Right ventricle myocardium superior (tissue), 1 donor: ENCODE measurements around the gene LDLR. TPM values are rescaled to one million over a fixed set of nuclear protein-coding genes. Genes with fewer than 3 reads are reported as not detected.
"Not testable (repeated sequence)": the region's sequence is repeated elsewhere in the genome, so short reads cannot be mapped to it uniquely, and the experiment has no call there.

Source experiments
- ATAC-seq: fragments of 200-7000 bp; cut with Tn5 transposase; one replicate; pipeline ENCODE4 v1.9.1; 2020; ENCODE audit warnings: mild to moderate bottlenecking; ENCODE audit not compliant: poor library complexity
- DNase-seq: peaks from one replicate; pipeline ENCODE4 v3.0.0-alpha.2; 2020
- intact Hi-C: fragments of 100-400 bp; cut with DNase I; formaldehyde crosslinking; loops from one replicate; pipeline ENCODE4 v1.11.2; 2022
- total RNA-seq: library from RNA; stranded (reverse); fragmentation: NEBNext Ultra II Directional; extraction: Animal tissue kit (Norgen Biotek cat#: 25700); gene quantifications from one replicate; pipeline ENCODE4 v1.2.1, GENCODE V29; 2021
- donor health status: DM: no; HTN: yes; CAD: no; lungs with severe emphysema.

The LDLR gene
- total RNA-seq, 1 donor from 2014 or later = 9.8 TPM

DNA sequence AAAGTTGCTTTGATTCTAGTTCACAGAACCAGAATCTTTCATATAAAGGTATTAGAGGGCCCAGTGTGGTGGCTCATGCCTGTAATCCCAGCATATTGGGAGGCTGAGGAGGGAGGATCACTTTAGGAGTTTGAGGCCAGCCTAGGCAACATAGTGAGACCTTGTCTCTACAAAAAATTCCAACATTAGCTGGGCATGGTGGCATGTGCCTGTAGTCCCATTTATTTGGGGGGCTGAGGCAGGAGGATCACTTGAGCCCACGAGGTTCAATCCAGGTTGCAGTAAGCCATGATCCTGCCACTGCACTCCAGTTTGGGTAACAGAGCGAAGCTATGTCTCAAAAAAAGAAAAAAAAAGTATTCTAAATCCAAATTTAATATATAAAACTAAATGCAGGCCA, 9.1 kb downstream of the LDLR start:
- intact Hi-C loops = no loop called here
- DNase-seq (no peak), ATAC-seq (no peak)

DNA sequence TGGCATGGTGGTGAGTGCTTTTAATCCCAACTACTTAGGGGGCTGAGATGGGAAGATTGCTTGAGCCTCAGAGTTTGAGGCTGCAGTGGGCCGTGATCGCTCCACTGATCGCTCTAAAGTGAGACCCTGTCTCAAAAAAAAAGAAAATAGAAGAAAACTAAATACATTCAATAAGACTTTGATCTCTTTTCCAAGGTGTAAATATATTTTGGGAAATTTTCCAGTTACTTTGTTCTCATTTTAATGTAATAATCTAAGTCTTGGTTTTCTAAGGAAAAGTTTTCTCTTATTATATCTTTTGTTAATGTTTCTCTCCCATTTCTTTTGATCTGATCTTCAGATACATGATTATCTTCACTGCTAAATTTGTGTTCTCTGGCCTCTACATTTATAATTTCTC, 9.6 kb downstream of the LDLR start:
- ATAC-seq (no peak), DNase-seq (no peak)
- intact Hi-C loops = no loop called here

DNA sequence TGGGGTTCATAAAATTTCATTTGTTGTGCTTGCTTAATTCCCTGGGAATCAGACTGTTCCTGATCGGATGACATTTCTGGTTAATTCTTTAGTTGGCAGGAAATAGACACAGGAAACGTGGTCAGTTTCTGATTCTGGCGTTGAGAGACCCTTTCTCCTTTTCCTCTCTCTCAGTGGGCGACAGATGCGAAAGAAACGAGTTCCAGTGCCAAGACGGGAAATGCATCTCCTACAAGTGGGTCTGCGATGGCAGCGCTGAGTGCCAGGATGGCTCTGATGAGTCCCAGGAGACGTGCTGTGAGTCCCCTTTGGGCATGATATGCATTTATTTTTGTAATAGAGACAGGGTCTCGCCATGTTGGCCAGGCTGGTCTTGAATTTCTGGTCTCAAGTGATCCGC, 10.8 kb downstream of the LDLR start:
- DNase-seq = no peak
- intact Hi-C loops = no loop called here
- ATAC-seq = no peak

DNA sequence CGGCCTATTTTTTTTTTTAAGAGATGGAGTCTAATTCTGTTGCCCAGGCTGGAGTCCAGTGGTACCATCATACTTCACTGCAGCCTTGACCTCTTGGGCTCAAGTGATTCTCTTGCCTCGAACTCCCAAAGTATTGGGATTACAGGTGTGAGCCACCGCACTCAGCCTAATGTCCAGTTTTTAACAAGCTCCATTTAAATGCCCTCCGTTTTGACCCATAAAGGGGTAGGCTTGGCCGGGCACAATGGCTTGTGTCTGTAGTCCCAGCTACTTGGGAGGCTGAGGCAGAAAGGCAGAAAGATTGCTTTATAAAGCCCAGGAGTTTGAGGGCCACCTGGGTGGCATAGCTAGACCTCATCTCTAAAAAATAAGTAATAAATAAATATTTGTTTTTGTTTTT, 11.8 kb downstream of the LDLR start:
- intact Hi-C loops = no loop called here
- ATAC-seq (no peak), DNase-seq (no peak)

DNA sequence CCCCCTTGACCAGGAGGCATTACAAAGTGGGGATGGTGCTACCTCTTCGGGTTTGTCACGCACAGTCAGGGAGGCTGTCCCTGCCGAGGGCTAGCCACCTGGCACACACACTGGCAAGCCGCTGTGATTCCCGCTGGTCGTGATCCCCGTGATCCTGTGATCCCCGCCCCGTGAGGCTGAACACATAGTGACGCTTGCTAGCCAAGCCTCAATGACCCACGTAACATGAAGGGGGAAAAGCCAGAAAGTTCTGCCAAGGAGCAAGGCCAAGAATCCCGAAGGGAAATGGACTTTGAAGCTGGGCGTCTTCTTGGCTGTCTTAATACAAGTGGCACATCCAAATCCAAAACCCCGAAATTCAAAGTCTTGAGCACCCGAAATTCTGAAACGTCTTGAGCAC, 13.7 kb downstream of the LDLR start:
- ATAC-seq = no peak
- DNase-seq = no peak
- intact Hi-C loops = no loop called here

DNA sequence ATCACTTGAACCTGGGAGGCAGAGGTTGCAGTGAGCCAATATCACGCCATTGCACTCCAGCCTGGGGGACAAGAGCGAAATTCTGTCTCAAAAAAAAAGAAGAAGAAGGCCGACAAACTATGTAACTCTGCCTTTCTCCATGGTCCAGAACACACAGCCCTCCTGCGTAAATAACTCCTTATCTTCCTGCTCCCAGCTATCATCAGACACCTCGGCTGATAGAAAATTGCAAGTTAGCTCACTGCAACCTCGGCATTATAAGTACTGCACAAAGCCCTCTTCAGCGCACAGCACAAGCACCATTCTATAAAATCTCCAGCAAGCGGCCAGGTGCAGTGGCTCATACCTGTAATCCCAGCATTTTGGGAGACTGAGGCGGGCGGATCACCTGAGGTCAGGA, 14.4 kb downstream of the LDLR start:
- DNase-seq, intact Hi-C loops, ATAC-seq: not testable (repeated sequence)

DNA sequence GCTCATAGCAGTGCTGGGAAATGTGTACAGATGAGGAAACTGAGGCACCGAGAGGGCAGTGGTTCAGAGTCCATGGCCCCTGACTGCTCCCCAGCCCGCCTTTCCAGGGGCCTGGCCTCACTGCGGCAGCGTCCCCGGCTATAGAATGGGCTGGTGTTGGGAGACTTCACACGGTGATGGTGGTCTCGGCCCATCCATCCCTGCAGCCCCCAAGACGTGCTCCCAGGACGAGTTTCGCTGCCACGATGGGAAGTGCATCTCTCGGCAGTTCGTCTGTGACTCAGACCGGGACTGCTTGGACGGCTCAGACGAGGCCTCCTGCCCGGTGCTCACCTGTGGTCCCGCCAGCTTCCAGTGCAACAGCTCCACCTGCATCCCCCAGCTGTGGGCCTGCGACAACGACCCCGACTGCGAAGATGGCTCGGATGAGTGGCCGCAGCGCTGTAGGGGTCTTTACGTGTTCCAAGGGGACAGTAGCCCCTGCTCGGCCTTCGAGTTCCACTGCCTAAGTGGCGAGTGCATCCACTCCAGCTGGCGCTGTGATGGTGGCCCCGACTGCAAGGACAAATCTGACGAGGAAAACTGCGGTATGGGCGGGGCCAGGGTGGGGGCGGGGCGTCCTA, 15.9 kb downstream of the LDLR start:
- ATAC-seq = no peak
- intact Hi-C loops = no loop called here

DNA sequence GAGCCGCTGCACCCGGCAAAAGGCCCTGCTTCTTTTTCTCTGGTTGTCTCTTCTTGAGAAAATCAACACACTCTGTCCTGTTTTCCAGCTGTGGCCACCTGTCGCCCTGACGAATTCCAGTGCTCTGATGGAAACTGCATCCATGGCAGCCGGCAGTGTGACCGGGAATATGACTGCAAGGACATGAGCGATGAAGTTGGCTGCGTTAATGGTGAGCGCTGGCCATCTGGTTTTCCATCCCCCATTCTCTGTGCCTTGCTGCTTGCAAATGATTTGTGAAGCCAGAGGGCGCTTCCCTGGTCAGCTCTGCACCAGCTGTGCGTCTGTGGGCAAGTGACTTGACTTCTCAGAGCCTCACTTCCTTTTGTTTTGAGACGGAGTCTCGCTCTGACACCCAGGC, 17.2 kb downstream of the LDLR start:
- intact Hi-C loops = no loop called here
- ATAC-seq (peak; percentile 62), DNase-seq (peak; percentile 64)

More for the DNA sequence above, 15.9 kb downstream of the LDLR start:
- DNase-seq = no peak

DNA sequence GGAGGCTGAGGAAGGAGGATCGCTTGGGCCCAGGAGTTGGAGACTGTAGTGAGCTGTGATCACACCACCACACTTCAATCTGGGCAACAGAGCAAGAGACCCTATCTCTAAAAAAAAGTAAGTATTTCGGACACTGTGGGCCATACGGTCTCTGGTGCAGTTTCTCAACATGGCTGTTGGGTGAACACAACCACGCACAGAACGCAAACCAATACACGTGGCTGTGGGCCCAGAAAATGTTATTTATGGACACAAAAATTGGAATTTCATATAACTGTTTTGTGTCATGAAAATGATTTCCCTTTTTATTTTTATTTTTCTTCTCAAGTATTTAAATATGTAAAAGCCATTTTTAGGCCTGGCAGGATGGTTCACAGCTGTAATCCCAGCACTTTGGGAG, 19.5 kb downstream of the LDLR start:
- no peak for ATAC-seq
- intact Hi-C loops = no loop called here

DNA sequence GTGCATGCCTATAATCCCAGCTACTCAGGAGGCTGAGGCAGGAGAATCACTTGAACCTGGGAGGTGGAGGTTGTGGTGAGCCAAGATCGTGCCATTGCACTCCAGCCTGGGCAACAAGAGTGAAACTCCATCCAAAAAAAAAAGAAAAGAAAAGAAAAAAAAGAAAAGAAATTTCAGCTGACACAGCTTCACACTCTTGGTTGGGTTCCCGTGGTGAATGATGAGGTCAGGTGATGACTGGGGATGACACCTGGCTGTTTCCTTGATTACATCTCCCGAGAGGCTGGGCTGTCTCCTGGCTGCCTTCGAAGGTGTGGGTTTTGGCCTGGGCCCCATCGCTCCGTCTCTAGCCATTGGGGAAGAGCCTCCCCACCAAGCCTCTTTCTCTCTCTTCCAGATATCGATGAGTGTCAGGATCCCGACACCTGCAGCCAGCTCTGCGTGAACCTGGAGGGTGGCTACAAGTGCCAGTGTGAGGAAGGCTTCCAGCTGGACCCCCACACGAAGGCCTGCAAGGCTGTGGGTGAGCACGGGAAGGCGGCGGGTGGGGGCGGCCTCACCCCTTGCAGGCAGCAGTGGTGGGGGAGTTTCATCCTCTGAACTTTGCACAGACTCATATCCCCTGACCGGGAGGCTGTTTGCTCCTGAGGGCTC, 22.0 kb downstream of the LDLR start:
- ATAC-seq (no peak), DNase-seq (no peak)
- intact Hi-C loops = no loop called here

More for the DNA sequence above, 19.5 kb downstream of the LDLR start:
- no peak for DNase-seq

DNA sequence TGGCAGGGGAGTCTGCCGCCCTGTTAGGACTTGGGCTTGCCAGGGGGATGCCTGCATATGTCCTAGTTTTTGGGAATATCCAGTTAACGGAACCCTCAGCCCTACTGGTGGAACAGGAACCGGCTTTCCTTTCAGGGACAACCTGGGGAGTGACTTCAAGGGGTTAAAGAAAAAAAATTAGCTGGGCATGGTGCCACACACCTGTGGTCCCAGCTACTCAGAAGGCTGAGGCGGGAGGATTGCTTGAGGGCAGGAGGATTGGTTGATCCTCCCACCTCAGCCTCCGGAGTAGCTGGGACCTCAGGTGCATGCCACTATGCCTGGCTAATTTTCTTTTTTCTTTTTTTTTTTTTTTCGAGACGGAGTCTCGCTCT, 22.5 kb downstream of the LDLR start:
- ATAC-seq (no peak), DNase-seq (no peak)
- intact Hi-C loops = no loop called here

DNA sequence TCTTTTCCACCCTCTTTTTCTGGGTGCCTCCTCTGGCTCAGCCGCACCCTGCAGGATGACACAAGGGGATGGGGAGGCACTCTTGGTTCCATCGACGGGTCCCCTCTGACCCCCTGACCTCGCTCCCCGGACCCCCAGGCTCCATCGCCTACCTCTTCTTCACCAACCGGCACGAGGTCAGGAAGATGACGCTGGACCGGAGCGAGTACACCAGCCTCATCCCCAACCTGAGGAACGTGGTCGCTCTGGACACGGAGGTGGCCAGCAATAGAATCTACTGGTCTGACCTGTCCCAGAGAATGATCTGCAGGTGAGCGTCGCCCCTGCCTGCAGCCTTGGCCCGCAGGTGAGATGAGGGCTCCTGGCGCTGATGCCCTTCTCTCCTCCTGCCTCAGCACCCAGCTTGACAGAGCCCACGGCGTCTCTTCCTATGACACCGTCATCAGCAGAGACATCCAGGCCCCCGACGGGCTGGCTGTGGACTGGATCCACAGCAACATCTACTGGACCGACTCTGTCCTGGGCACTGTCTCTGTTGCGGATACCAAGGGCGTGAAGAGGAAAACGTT, 24.0 kb downstream of the LDLR start:
- intact Hi-C loops = no loop called here
- DNase-seq = no peak
- ATAC-seq = no peak

DNA sequence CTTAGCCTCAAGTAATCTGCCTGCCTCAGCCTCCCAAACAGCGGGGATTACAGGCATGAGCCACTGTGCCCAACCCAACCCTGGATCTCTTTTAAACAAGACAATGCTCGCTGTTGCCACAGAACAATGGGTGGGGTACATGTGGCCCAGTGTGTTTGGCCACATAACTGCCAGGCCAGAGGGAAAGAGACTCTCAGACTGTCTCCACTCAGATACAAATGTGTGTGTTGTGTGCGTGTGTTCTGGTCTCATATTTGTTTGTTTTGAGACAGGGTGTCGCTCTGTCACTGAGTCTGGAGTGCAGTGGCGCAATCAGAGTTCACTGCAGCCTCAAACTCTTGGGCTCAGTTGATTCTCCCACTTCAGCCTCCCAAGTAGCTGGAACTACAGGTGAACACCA, 25.8 kb downstream of the LDLR start:
- DNase-seq = no peak
- no peak for ATAC-seq
- intact Hi-C loops = no loop called here

DNA sequence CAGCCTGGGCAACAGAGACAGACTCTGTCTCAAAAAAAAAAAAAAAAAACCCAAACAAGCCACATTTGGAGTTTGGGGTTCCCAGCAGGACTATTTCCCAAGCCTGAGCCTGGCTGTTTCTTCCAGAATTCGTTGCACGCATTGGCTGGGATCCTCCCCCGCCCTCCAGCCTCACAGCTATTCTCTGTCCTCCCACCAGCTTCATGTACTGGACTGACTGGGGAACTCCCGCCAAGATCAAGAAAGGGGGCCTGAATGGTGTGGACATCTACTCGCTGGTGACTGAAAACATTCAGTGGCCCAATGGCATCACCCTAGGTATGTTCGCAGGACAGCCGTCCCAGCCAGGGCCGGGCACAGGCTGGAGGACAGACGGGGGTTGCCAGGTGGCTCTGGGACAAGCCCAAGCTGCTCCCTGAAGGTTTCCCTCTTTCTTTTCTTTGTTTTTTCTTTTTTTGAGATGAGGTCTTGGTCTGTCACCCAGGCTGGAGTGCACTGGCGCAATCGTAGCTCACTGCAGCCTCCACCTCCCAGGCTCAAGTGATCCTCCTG, 26.7 kb downstream of the LDLR start:
- DNase-seq (no peak), ATAC-seq (no peak)
- intact Hi-C loops = no loop called here

DNA sequence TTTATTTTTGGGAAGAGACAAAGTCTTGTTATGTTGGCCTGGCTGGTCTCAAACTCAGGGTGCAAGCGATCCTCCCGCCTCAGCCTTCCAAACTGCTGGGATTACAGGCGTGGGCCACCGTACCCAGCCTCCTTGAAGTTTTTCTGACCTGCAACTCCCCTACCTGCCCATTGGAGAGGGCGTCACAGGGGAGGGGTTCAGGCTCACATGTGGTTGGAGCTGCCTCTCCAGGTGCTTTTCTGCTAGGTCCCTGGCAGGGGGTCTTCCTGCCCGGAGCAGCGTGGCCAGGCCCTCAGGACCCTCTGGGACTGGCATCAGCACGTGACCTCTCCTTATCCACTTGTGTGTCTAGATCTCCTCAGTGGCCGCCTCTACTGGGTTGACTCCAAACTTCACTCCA, 27.2 kb downstream of the LDLR start:
- ATAC-seq = no peak
- DNase-seq = no peak
- intact Hi-C loops = no loop called here

DNA sequence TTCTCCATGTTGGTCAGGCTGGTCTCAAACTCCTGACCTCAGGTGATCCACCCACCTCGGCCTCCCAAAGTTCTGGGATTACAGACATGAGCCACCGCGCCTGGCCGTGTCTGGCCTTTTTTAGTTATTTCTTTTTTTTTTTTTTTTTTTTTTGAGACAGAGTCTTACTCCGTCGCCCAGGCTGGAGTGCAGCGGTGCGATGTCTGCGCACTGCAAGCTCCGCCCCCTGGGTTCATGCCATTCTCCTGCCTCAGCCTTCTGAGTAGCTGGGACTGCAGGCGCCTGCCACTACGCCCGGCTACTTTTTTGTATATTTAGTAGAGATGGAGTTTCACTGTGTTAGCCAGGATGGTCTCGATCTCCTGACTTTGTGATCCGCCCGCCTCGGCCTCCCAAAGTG, 32.7 kb downstream of the LDLR start:
- DNase-seq, intact Hi-C loops, ATAC-seq: not testable (repeated sequence)

DNA sequence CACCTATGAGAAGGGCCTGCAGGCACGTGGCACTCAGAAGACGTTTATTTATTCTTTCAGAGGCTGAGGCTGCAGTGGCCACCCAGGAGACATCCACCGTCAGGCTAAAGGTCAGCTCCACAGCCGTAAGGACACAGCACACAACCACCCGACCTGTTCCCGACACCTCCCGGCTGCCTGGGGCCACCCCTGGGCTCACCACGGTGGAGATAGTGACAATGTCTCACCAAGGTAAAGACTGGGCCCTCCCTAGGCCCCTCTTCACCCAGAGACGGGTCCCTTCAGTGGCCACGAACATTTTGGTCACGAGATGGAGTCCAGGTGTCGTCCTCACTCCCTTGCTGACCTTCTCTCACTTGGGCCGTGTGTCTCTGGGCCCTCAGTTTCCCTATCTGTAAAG, 33.9 kb downstream of the LDLR start:
- intact Hi-C loops = no loop called here
- ATAC-seq = no peak
- DNase-seq = no peak

DNA sequence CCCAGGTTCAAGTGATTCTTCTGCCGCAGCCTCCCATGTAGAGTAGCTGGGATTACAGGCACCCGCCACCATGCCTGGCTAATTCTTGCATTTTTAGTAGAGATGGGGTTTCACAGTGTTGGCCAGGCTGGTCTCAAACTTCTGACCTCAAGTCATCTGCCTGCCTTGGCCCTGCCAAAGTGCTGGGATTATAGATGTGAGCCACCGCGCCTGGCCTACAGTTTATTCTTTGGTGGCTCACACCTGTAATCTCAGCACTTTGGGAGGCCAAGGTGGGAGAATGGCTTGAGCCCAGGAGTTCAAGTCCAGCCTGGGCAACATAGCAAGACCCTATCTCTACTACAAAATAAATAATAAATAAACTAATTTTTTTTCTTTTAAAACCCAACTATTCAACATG, 34.9 kb downstream of the LDLR start:
- intact Hi-C loops, ATAC-seq, DNase-seq: not testable (repeated sequence)

DNA sequence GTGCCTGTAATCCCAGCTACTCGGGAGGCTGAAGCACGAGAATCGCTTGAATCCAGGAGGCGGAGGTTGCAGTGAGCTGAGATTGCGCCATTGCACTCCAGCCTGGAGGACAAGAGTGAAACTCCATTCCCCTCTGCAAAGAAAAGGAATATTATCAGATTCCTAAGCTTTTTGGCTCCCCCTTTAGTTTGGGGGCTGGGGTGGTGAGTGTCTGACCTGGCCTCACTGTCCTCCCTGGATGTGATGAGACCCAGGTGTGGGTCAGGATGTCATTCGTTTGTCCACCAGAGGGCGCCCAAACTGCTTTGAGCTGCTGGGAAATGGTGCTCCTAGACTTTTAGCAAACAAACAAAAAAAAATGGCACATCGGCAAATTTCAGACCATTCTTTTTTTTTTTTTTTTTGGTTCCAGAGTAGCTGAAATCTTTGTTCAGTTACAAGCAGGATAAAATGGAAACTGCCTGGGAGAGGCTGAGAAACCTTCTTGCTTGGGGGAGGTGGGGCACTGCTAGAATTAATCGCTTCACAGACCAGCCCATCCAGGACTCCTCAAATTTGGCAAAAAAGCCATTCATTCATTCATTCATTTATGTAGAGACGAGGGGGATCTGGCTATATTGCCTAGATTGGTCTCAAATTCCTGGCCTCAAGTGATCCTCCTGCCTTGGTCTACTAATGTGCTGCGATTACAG, 36.9 kb downstream of the LDLR start:
- intact Hi-C loops = loop anchor here (5.0 kb wide), 1 partner anchor 89 kb away; no protein-coding TSS in a partner anchor
- DNase-seq (peak; percentile 87), ATAC-seq (peak; percentile 80)
